Panc1 (cell line): ENCODE results near the gene UBE2L3. TPM values are rescaled to one million over a fixed set of nuclear protein-coding genes. Genes with fewer than 3 reads are reported as not detected.
A peak's percentile ranks its signal among the peaks of the same experiment; 100 is the strongest.

Experiments
- ATAC-seq: fragments of 200-7000 bp; cut with Tn5 transposase; 2 replicates; pipeline ENCODE4 v1.9.1; 2020; ENCODE audit warnings: mild to moderate bottlenecking, moderate library complexity
- BruUV-seq: library from RNA; stranded (reverse); fragments of 400-500 nt; replicated peaks from 2 replicates; lab custom pipeline; 2021; lab: Mats Ljungman, UMichigan
- CTCF ChIA-PET: fragments of 300-600 bp; sonication (Branson Sonifier 250); formaldehyde crosslinking; loops from one replicate; lab custom pipeline; 2022; ENCODE audit warnings: antibody characterized with exemption; lab: Charles Lee
- POLR2A ChIA-PET: fragments of 300-600 bp; sonication (Branson Sonifier 250); formaldehyde crosslinking; loops from one replicate; lab custom pipeline; 2022; ENCODE audit warnings: antibody characterized with exemption; lab: Charles Lee
- DNase-seq: peaks from one replicate; pipeline ENCODE4 v3.0.0-alpha.2; 2010; ENCODE audit warnings: low read depth, low spot score
- H3K27ac ChIP-seq: 2 replicates; pipeline ENCODE4 v1.5.1; 2011; ENCODE audit warnings: mild to moderate bottlenecking, low read length, inconsistent platforms
- H3K27me3 ChIP-seq: fragments of 200-500 bp; sonication (Bioruptor generic); 2 replicates; pipeline ENCODE4 v1.6.0; 2014; ENCODE audit warnings: low read length, inconsistent platforms; ENCODE audit not compliant: control insufficient read depth, insufficient read depth
- H3K36me3 ChIP-seq: fragments of 200-500 bp; sonication (Bioruptor generic); 2 replicates; pipeline ENCODE4 v1.5.1; 2014; ENCODE audit warnings: inconsistent platforms, mild to moderate bottlenecking, low read length, moderate library complexity; ENCODE audit not compliant: control insufficient read depth, insufficient read depth
- H3K4me1 ChIP-seq: 2 replicates; pipeline ENCODE4 v1.5.1; 2011; ENCODE audit warnings: inconsistent platforms, mild to moderate bottlenecking, low read length, moderate library complexity; ENCODE audit not compliant: control insufficient read depth, insufficient read depth
- H3K4me3 ChIP-seq, 2 experiments: 2 replicates each; pipeline ENCODE4 v1.5.1; 2011 to 2012; ENCODE audit warnings: low read depth in 2 of 2, low read length in 2 of 2, mild to moderate bottlenecking in 2 of 2, inconsistent platforms in 1 of 2, moderate library complexity in 1 of 2
- H3K9me3 ChIP-seq: fragments of 200-500 bp; sonication (Bioruptor generic); 2 replicates; pipeline ENCODE4 v1.5.1; 2014; ENCODE audit warnings: low read depth, mild to moderate bottlenecking, inconsistent platforms, low read length, moderate library complexity; ENCODE audit not compliant: control insufficient read depth, insufficient read depth
- CTCF ChIP-seq: fragments of 450-650 bp; IDR thresholded peaks from 2 replicates; pipeline ENCODE4 v1.5.1; 2017; ENCODE audit warnings: mild to moderate bottlenecking
- POLR2AphosphoS5 ChIP-seq: IDR thresholded peaks from 2 replicates; pipeline ENCODE4 v1.6.1; 2012; ENCODE audit warnings: mild to moderate bottlenecking, low read depth, low read length, moderate library complexity
- REST ChIP-seq, 2 experiments: IDR thresholded peaks; 2 replicates each; pipeline ENCODE4 v1.6.1; 2011 to 2012; ENCODE audit warnings: low read depth in 2 of 2, control low read depth in 1 of 2, low read length in 1 of 2, mild to moderate bottlenecking in 1 of 2, moderate library complexity in 1 of 2; ENCODE audit not compliant: insufficient read depth in 1 of 2
- SIN3A ChIP-seq: IDR thresholded peaks from 2 replicates; pipeline ENCODE4 v1.6.1; 2012; ENCODE audit warnings: low read depth, mild to moderate bottlenecking, low read length, moderate library complexity, borderline replicate concordance; ENCODE audit not compliant: insufficient read depth
- TCF7L2 ChIP-seq: IDR thresholded peaks from 2 replicates; pipeline ENCODE4 v1.6.1; 2011; ENCODE audit warnings: mild to moderate bottlenecking, low read depth, low read length, inconsistent platforms
- in situ Hi-C: cut with HindIII; loops from 2 replicates; pipeline ENCODE4 v1.10.0; 2016; ENCODE audit warnings: low sequenced_read_pairs, low pct_unique_long_range_greater_than_20kb
- intact Hi-C: fragments of 100-400 bp; cut with micrococcal nuclease; formaldehyde crosslinking; loops from one replicate; pipeline ENCODE4 v1.10.0; 2022; ENCODE audit not compliant: unreplicated experiment
- total RNA-seq: library from RNA; stranded (reverse); gene quantifications from one replicate; pipeline ENCODE4 v1.2.1, GENCODE V29; 2021; ENCODE audit not compliant: unreplicated experiment

UBE2L3 gene
- total RNA-seq, 1 experiment from 2014 or later, result 51.1 TPM

GRCh38 chr22:21626735-21627469 is 59.4 kb downstream of the UBE2L3 start:
- no TSS peak for BruUV-seq
- Histone ChIP-seq H3K4me3 (no peak overlapping the region), H3K27me3 (no peaks in the 10 kb centered on the region), H3K36me3 (no peaks in the 10 kb centered on the region; the same call in 1 of the 2 replicates), H3K9me3 (no peaks in the 10 kb centered on the region), H3K4me1 (peaks cover 39% of the 10 kb centered on the region), H3K27ac (no peak overlapping the region)
- TF ChIP-seq SIN3A (no peak), CTCF (no peak), REST (IDR thresholded peaks at IDR 0.05; ENCODE audit: insufficient read depth in 1 of 2, low read depth in 2 of 2, low read length in 1 of 2) (no peak), POLR2AphosphoS5 (no peak; the same call in 1 of the 2 replicates), TCF7L2 (no peak)
- no peak for ATAC-seq
- DNase-seq, result no peak
- in situ Hi-C loops (no loop called here), intact Hi-C loops (no loop called here)
- ChIA-PET CTCF (no interaction called here), POLR2A (interaction anchor here (0.6 kb wide), 2 partner anchors 55 to 61 kb away, joined by 8 read pairs; no protein-coding TSS in a partner anchor)

GRCh38 chr22:21628386-21629254 is 61.1 kb downstream of the UBE2L3 start:
- in situ Hi-C loops (no loop called here), intact Hi-C loops (no loop called here)
- no peak for DNase-seq

More at GRCh38 chr22:21628386-21629254, 61.1 kb downstream of the UBE2L3 start:
- no peaks in the 10 kb centered on the region for H3K9me3 ChIP-seq
- TF ChIP-seq SIN3A, result no peak
- no peak for TF ChIP-seq CTCF
- TF ChIP-seq TCF7L2, result no peak
- TF ChIP-seq POLR2AphosphoS5, result no peak
- TF ChIP-seq REST (IDR thresholded peaks at IDR 0.05; ENCODE audit: insufficient read depth in 1 of 2, low read depth in 2 of 2, low read length in 1 of 2), result no peak
- BruUV-seq, result no TSS peak
- H3K4me3 ChIP-seq, result peak overlapping the region; percentile 65 to 86
- H3K4me1 ChIP-seq, result peaks cover 23% of the 10 kb centered on the region
- H3K27me3 ChIP-seq, result no peaks in the 10 kb centered on the region
- CTCF ChIA-PET, result interaction anchor here (0.6 to 1.7 kb wide), 5 partner anchors 11 to 728 kb away, joined by 3 to 12 read pairs (median 4); partner anchors contain the start of gene SDF2L1
- POLR2A ChIA-PET, result interaction anchor here (0.6 to 0.7 kb wide), 2 partner anchors 18 to 72 kb away, joined by 3 to 5 read pairs; no protein-coding TSS in a partner anchor
- ATAC-seq, result peak; percentile 14
- H3K36me3 ChIP-seq, result no peaks in the 10 kb centered on the region
- H3K27ac ChIP-seq, result peak overlapping the region; percentile 88
